Measurements from ENCODE around the gene ZNF431. TPM values are rescaled to one million over a fixed set of nuclear protein-coding genes. Genes with fewer than 3 reads are reported as not detected.
"Not testable (repeated sequence)": the region's sequence is repeated elsewhere in the genome, so short reads cannot be mapped to it uniquely, and the experiment has no call there.

ZNF431 gene
- total and polyA plus RNA-seq, 2 of the 4 experiments (the other 2 are of a cell fraction) = 4.3 to 4.5 TPM

- H2AK5ac ChIP-seq (ENCODE audit: low read depth, low read length); H2BK15ac ChIP-seq (ENCODE audit: low read depth, low read length); H3K9me1 ChIP-seq (ENCODE audit: insufficient read depth, low read length); H3K4me3 ChIP-seq (ENCODE audit: insufficient read depth, low read depth, low read length); ATAC-seq (ENCODE audit: low read depth); POLR2A ChIA-PET (ENCODE audit: unreplicated experiment); H2BK5ac ChIP-seq (ENCODE audit: low read depth, low read length, poor library complexity, severe bottlenecking); H3K79me1 ChIP-seq (ENCODE audit: low read depth in 1 of 2, low read length in 2 of 2); H3K27ac ChIP-seq (ENCODE audit: insufficient read depth, low read length); H2AFZ ChIP-seq (replicated peaks; ENCODE audit: low read length, poor library complexity); H4K91ac ChIP-seq (ENCODE audit: insufficient read depth, low read depth, low read length); H3K4me1 ChIP-seq (ENCODE audit: control insufficient read depth, insufficient read depth, low read length); H3K36me3 ChIP-seq (ENCODE audit: control insufficient read depth, insufficient read depth, low read length); H3K18ac ChIP-seq (ENCODE audit: low read depth, low read length); H4K8ac ChIP-seq (ENCODE audit: low read depth in 2 of 2, low read length in 2 of 2); DNase-seq; intact Hi-C loops (cut with micrococcal nuclease); CTCF ChIA-PET; BruUV-seq (replicated peaks); H3K23ac ChIP-seq (ENCODE audit: low read depth, low read length); H4K20me1 ChIP-seq (ENCODE audit: insufficient read depth, low read length); H3K14ac ChIP-seq (replicated peaks; ENCODE audit: low read depth, low read length); H2BK20ac ChIP-seq (ENCODE audit: low read depth, low read length); H4K5ac ChIP-seq (ENCODE audit: low read depth, low read length); H3K4me2 ChIP-seq (ENCODE audit: low read depth, low read length); H3K4ac ChIP-seq (ENCODE audit: low read depth, low read length); in situ Hi-C loops (cut with MboI; ENCODE audit: low sequenced_read_pairs); H3K56ac ChIP-seq (ENCODE audit: extremely low read depth, insufficient read depth, low read length); dilution Hi-C loops (cut with HindIII; ENCODE audit: low sequenced_read_pairs, unreplicated experiment); H3K27me3 ChIP-seq (ENCODE audit: control insufficient read depth, insufficient read depth, low read length); H2BK120ac ChIP-seq (ENCODE audit: low read depth, low read length); H3K9ac ChIP-seq (ENCODE audit: low read depth, low read length); H2AK9ac ChIP-seq (replicated peaks; ENCODE audit: low read depth, low read length, poor library complexity): not testable (repeated sequence)
- peaks cover 11% of the 10 kb centered on the region for H3K9me3 ChIP-seq (ENCODE audit: control insufficient read depth, insufficient read depth, low read length)
- no CpG with 5 or more reads among the region's 3 CpGs for WGBS, 2 experiments (ENCODE audit: extremely low coverage in 2 of 2, insufficient read length in 1 of 2)
Measured at GRCh38 chr19:21229938-21230337, 88.1 kb downstream of the ZNF431 start.

Data from IMR-90 (cell line).